HG03139 (cell line): ENCODE measurements around the gene TRIM40.
A peak's percentile ranks its signal among the peaks of the same experiment; 100 is the strongest.

Source experiments
- ATAC-seq: cut with Tn5 transposase; IDR thresholded peaks from one replicate; pipeline ENCODE4 v1.9.1; 2021; ENCODE audit not compliant: unreplicated experiment

The TRIM40 gene, protein sequence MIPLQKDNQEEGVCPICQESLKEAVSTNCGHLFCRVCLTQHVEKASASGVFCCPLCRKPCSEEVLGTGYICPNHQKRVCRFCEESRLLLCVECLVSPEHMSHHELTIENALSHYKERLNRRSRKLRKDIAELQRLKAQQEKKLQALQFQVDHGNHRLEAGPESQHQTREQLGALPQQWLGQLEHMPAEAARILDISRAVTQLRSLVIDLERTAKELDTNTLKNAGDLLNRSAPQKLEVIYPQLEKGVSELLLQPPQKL

DNA sequence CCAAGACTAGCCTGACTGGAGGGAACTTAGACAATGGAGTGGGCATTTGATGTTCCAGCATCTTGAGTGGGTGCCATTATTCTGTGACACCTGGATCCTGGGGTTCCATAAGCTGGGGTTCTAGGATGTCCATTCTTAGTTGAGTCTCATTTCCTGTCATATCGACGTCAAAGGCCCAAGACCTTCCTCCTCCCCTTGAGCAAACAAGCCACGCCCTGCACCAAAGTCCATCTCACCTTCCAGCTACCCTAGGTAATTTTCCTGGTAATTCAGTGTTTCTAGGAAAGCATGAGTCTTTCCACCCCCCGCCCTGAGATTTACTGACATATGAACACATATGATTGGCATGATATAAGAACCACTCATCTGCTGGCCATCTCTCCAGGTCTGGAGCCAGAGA, at the start of gene TRIM40:
TSS of gene TRIM40 (plus strand) at position 384 of the 400 bp plus-strand sequence. CDS start 897 bp downstream, outside the sequence.
- no peak for ATAC-seq

DNA sequence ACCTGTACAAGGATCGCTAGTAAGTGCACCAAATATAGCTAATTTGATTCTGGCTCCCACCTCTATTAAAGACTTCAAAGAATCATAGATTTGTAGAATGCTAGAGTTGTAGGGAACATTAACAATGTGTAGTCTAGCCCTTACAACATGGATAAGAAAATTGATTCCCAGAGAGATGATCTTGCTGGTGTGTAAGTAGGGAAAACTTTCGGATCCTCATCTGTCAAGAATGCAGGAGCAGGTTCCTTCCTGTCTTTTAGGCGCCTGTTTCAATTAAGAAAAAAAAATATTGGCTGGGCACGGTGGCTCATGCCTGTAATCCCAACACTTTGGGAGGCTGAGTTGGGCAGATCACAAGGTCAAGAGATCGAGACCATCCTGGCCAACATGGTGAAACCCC, 48.1 kb upstream of the TRIM40 start:
- ATAC-seq = no peak

DNA sequence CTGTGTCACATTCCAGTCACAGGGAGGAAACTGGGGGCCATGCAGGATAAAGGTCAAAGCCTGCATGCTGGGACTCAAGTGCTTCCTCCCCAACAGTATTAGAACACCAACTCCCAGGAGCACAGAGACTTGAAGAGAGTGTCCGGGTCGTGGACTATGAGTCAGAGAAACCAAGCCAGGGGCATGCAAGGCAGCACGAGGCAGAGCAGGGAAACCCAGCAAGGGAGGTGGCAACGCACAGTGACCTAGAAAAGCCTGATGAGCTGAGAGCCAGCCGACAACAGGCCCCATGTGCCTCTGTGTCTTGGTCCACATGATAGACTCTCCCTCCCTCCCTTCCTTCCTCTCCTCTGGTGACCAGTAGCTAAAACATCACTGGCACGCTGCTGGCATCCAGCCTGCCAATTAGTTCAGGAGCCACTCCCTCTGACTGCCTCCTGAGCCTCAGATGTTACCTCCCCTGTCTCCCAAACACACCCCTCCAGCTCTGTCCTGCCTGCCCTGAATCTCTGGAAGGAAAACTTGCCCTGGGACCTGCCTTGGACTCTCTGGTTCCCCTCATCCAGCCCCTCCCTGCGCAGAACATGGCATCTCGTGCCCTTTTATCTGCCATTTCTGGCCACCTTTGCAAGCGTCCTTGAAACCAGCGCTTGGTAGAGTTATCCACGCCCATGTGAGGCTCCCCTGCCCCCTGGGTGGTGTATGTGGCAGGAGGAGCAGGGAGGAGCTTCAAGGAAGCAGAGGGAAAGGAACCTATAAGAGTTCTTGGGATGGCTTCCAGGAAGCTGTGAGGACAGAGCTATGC, 44.2 kb upstream of the TRIM40 start:
- ATAC-seq = no peak

DNA sequence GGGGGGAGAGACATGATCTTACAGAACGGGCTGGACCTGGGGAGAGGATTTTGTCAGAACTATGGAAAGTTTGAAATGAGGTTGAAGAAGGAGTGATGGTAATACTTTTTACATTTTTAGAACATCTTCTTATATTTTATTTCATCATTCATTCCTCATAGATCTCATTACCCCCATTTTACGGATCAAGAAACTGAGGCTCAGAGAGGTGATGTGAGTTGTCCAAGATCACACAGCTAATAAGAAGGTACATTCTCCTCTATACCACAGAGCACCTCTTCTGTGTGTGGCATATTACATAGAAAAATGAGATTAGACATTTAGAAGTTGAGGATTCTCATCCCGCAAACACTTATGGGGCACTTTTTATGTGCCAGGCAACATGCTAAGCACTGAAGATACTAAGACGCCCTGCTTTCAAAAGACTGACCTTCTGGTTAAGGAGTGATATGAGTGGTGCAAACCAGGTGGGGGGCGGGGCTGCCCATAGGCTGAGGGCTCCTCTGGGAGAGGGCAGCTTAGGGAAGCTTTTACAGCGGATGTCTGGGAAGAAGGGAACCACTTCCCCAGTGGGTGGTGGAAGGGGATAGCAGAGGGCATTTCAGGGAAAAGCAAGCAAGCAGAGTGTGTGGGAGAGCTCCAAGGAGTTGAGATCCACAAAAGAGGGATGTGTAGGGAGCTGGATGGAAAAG, 42.9 kb upstream of the TRIM40 start:
- ATAC-seq = no peak

DNA sequence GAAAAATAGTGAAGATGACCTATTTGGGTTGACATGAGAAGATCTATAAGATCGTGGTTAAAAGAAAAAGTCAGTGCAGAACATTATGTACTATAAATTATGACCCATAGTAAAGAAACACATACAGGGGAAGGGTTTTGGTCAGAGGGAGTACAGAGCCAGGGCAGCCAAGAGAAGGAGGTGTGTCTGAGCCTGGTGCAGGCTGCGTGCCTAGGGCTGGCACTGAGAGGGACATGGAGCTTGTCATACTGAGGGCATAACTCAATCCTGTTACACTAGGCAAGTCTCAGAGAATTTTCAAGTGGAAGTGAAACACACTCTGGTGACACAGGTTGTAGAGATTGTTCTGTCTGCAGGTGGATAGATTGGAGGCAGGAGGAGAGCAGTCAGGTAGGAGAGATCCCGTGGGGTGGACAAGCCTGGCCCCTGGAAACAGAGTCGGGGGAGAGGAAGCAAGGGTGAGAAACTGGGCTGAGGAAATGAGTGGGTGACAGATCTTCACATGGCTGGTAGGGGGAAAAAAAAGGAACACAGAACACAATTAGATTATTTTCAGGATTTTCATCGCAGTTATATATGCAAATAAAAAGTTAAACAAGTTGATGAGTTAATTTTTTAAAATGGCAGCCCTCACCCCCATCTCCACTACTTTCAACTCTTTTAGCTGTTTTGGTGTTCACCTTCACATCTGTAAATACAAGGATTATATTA, 41.8 kb upstream of the TRIM40 start:
- ATAC-seq = no peak

DNA sequence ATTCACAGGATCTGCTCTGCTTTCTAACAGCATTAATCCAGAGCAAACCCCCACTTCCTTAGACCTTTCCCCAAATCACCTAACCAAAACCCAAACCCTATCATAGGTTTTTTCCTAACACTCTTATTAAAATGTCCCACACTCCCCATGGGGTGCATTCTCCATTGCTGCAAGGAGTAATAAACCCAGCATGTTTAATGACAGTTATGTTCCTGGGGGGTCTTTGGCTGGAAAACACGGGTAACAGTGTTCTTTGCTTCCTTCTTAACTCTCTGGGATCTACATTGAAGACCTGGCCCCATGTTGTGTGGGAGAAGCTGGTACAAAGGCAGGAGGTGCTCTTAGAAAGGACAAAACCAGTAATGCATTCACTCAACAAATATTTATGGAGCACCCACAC, 39.1 kb upstream of the TRIM40 start:
- ATAC-seq = no peak

DNA sequence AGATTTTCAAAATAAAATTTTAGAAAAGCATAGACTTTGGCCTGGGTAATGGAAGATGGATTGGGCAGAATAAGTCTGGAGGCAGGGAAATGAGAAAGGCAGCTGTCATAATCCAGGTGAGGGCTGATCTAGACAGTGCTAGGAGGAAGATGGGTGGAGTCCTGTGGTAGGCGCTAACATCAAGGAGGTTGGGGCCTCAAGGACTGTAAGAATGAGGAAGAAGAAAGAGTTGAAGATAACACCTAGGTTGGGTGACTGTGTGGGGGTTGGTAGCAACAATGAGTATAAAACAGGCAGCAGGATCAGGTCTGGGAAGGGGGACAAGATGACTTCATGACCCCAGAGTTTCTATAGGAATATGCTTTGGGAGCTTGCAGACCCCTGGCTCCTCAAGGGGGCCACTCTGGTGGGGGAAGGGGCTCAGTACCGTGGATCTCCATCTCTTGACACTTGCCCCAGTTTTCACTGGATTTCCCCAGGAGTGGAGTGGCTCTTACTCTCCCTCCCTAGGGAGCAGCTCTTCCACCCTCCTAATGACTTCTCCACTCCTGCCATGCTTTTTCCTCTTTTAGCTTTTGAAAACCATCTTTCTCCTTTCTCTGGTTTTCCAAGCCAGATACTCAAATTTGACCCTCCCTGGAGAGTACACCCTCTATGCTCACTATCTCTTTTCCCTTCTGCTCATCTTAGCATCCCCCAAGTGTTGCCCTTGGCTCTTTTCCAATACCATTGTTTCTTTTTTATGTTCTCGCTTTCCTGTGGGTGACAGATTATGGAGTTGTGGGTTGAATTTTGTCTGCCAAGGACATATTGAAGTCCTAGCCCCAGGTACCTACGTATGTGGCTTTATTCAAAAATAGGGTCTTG, 37.8 kb upstream of the TRIM40 start:
- ATAC-seq = no peak

DNA sequence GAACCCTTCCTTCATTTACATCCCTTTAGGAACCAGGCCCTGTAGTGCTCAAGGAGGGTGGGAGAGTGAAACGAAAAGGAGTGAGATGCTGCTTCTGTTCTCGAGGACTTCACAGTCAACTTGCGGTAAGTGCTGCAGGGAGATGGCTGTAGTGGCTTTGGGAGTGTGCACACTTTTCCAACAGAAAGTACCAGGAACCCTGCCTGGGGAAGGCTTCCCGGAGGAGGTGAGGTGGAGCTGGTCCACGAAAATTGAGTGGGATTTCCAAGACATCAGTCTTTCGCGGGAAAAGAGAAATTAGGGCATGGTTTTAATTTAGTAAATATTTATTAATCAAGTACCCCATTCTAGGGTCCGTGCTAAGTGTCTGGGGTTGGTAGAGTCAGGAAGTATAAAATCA, 35.8 kb upstream of the TRIM40 start:
- ATAC-seq = no peak

DNA sequence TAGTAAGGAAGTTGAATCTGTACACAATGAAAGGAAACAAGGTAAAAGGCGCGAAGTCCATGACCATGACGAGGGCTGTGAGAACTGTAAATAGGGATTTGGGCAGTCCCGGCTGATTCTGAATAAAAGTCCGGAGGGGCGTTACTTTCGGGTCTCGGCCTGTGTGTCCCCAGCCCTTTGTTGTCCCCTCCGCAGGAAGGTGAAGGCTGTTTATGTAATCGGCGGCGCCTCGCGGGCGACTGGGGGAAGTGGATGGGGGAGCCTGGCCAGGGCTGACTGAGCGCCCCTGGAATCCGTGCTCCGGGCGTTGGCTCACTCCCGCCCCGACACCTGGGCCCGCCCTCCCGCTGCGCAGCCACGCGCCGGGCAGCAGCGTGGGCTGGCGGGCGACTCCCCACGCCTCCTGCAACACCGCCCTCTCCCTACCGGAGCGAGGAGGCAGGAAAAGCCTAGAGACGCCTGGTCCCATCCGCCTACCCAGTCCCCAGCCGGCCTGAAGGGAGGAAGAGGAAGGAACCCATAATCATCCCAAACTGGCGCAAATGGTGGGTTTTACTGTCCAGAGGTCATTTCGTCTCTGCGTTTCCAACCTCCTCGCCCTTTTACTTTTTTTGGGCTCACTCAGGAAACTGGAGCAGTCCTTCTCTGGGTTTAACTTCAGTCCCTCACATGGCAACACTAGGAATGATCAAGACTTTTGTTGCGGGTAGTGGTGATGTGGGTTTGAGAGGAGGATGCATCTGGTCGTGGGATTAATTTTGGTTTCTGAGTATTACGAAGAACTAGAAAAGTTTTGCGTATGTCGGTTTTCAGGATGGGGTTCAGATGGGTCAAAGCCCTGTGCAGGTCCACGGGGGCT, 35.1 kb upstream of the TRIM40 start:
- no peak for ATAC-seq

DNA sequence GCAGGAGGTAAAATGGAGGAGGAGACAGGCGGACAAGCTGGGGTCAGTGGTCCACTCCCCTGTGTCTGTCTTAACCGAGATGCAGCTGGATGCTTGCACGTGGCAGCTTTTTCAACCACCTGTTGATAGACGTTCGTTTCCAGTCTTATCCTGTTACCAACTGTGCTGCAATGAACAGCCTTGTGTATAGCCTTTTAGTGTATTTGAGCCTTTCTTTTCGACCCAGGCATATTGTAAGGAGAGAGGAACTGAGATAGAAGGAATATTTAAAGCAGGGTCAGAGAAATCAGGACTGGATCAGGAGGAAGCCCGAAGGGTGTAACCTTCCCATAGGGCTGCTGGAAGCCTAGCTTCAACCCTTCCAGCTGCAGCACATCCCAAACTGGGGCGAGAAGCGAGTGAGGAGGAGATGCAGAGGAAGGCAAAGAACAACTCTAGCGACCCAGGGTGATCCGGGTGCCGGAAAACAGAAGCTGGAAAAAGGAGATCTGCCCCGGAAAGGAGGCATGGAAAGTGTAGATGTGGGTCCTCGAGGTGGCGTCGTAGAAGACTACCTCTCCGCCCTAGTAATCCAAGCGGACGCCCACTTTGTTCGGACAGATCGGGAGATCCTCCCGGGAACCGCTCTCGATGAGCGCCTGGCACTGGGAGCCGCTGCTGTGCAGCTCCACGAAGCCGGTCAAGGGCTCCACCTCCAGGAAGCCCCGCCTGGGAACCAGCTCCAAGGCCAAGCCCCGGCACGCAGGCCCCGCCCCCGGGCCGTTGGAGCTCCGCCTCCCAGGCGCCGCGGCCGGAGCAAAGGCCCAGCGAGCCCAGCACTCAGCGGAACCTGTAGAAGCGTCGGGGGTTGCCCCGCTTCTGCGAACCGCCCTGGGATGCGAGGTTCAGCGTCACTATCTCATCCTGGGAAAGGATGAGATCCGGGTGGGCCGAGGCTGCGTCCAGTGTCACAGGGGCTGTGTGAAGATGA, 34.2 kb upstream of the TRIM40 start:
- ATAC-seq = no peak

DNA sequence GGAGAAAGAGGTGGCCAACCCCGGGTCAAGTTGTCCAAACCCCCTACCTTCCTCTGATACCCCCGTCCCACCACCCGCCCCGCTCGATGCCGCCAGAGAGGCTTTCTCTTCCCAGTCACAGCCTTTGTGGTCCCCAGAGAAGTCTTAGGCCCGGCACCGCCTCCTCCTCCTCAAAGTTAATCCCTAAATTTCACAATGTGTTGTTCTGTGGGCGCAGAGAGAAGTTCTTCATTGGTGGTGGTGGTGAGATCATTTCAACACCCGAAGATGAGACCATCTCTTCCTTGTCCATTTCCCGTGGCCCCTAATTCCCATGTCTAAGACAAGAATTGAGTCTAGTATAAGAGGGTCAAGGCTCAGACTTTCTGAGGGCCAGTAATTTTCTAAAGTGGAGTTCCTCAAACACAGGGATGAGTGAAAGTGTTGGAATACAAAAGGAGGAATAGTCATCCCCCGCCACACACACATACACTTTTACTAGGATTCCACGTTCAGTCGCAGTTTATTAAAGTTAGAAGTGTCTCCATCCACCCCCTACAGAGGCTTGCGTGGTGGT, 33.4 kb upstream of the TRIM40 start:
- no peak for ATAC-seq

DNA sequence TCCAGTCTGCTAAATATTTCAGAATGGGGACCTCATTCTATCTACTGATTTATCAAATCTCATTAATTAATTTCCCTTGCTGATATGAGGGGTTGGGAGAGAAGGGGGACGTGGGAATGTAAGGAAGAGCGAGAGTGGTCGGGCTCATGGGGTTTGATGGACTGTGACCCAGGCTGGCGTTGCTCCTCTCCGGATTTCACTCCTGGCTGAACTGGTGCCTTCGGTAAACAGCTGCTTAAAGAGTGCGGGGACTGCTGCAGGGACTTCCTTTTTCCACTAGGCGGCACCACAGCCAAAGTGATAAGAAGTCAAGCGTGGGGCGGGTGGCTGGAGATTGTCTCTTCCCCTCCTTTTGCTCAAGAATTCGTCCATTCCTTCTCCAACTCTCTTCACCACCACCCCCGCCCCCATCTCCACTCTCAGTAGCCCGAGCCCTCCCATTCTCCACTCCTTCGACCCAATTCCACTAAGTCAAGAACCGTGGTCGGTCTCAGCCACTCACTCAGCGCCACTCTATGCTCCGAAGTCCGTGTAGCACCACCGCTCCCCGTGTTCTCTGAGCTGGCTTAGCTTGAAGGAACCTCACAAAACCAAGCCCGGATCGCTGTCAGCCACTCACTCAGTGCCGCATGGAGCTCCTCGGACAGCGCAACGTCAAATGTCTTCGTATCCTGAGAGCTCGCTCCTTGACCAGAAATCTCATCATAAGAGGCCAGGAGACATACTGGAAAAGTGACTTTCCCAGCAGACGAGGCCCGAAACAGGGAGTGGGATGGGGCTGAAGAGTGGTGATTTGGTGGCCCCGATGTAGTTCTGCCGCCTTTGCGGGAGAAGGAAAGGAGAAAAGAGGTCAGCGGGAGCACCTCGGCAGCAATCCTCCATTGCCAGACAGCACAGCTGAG, 32.7 kb upstream of the TRIM40 start:
- ATAC-seq = peak; percentile 47

DNA sequence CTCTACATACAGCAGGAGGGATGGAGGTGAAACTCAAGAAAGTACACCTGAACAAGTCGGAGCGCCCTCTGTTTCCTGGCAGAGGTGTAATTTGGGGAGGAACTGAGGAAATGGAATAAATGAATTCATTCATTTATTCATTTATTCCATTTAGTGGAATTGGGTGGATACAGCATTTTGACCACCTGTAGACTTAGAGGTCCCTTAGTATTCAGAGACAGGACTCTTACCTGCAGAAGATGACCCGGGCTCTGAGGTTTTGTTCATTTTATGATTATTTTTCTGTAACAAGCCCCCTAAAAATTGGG, 32.1 kb upstream of the TRIM40 start:
- ATAC-seq = no peak

DNA sequence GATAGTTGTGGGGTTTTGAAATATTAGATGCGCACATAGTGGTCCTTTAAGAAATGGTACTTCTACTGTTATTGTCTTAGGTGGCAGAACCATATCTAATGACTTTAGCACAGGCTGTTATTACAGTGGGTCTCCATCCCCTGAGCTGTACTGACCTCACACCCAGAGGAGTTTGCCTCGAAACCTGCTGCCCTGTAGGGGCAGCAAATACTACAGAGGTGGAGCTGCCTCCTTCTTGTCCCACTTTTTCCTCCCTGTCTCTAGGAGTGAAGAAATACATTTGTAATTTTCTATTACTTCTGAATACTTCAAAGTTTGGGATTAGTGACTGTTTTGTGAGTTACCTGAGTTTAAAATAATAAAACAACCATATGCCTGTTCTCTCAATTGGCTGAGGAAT, 31.3 kb upstream of the TRIM40 start:
- no peak for ATAC-seq

DNA sequence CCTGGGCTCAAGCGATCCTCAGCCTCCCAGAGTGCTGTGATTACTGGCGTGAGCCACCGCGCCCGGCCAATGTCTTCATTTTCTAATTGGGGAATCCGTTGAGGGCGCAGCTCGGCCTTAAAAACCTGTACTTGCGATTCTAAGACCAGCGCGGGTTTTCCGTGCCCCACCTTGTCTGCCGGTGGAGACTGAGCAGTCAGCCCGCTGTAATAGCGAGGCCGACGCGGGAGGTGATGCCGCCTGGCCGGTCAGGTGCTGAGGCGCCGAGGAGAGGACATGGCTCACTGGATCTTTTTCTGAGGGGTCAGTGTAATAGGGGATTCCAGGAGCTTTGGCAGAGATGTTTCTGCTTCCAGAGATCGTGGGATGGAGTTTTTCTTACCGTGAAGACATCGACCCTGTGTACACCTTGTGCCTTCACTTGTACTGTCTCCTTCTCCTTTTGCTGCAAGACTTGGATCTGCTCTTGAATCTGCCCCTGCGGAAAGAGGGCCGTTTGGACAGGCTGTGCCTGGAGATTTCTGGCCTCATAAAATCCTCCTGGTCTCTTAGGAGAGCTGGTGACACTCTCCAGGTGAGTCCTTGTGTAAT, 24.6 kb upstream of the TRIM40 start:
- ATAC-seq = no peak

DNA sequence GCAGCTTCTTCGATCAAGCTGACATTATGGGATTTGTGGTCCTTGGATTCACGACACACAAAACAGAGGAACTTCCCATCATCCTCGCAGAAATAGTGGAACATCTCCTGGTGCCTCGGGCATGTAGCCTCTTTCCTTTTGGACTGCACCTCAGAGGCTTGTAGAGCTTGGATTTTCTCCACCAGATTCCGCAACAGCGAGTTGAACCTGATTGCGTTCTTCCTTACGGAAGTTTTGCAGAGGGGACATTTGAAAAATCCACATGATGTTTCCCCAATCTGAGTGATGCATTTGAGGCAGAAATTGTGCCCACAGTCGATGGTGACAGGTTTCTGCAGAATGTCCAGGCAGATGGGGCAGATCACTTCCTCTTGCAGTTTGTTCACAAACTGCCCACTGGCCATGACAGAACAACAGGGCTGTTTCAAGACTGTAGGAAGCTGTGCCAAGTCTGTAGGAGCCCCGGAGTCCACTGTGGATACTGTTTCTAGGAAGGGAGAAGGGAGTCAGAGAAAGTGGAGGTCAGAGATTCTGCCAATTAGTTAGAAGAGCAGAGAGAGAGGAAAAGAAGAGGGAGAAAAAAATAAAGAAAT, 23.4 kb upstream of the TRIM40 start:
- ATAC-seq = no peak
